ENCODE measurements around the gene MFN2.

- TF ChIP-seq CTCF (IDR thresholded peaks at IDR 0.05; ENCODE audit: low read length): peak; percentile 70
- no peak for TF ChIP-seq EZH2 (IDR thresholded peaks at IDR 0.05; ENCODE audit: borderline replicate concordance, low read length)
These were observed 51.1 kb downstream of the MFN2 start for GRCh38 chr1:12031039-12031980.

Measured in OCI-LY1 (cell line).